Hematopoietic multipotent progenitor cell treated with erythropoietin and hydrocortisone succinate and interleukin-3 and kit ligand, for 15 days (in vitro differentiated cells): ENCODE results near the gene TRH.
"Not testable (repeated sequence)": the region's sequence is repeated elsewhere in the genome, so short reads cannot be mapped to it uniquely, and the experiment has no call there.

ENCODE experiments used
- DNase-seq: peaks from one replicate; pipeline ENCODE4 v3.0.0-alpha.2; 2015; ENCODE audit warnings: low spot score

Gene TRH

GRCh38 chr3:130012108-130012507, 37.6 kb downstream of the TRH start:
- not testable (repeated sequence) for DNase-seq

- DNase-seq = not testable (repeated sequence)
Measured at GRCh38 chr3:130013246-130013645, 38.7 kb downstream of the TRH start.

DNA sequence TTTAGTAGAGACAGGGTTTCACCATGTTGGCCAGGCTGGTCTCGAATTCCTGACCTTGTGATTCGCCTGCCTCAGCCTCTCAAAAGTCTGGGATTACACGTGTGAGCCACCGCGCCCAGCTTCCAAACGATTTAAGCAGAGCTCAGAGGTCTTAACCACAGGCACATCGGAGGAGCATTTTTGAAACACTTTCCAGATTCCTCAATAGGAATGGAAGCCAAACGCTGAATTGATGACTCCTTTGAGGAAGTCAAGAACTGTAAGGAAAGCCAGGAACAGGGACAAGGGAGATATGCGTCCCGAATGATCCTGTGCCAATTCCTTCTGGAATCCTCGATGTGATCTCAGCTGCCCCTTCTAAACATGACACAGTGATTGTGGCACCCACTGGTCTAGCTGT, 40.0 kb downstream of the TRH start:
- DNase-seq = no peak

GRCh38 chr3:130017661-130018060, 43.1 kb downstream of the TRH start:
- DNase-seq = not testable (repeated sequence)

GRCh38 chr3:130026146-130026829, 51.8 kb downstream of the TRH start:
- not testable (repeated sequence) for DNase-seq

- not testable (repeated sequence) for DNase-seq
Measured at GRCh38 chr3:130027437-130027836, 52.9 kb downstream of the TRH start.
